ENCODE measurements around the gene AMMECR1L.
"Not testable (repeated sequence)": the region's sequence is repeated elsewhere in the genome, so short reads cannot be mapped to it uniquely, and the experiment has no call there.

Gene AMMECR1L

DNA sequence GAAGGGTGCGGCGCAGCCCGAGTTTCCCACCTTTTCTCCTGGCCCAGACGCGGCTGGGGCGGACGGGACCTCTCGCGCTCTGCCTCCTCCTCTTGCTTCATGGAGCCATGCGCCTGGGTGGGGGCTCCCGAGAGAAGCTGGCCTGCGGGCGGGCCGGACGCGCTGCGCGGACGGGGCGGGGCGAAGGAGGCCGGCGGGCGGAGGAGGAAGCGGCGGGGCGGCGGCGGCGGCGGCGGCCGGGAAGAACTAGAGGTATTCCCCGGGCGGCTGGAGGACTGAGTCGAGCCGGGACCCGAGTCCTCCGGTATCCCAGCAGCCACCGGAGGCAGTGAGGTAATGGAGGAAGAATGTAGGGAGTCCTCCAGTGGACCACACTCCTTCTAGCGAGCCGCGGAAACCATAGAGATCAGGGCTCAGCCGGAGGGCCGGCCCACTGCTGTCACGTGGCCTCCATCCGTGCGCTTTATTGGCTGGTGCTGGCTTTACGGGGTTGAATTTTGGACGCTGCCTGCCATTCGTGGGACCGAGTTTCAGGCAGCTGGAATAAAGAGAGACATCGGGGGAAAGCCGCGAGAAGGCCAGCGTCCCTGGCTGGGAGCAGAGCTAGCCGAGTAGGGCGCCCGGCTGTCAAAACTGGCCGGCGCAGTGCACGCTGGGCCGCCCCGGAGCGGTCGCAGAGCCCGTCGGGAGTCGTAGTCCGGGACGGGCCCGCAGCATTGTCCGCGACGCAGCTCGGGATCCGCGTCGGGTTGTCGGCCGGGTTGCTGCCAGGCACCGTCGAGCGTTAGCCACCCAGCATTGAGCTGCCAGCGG, at the start of gene AMMECR1L:
Gene AMMECR1L (minus strand): TSS at position 177 of the 813 bp plus-strand sequence. CDS start 11,722 bp downstream, outside the sequence.
- peak within 1 kb of the TSS; percentile 17 to 78 (median 62) for H3K9ac ChIP-seq (ENCODE audit: low read length in 5 of 5)
- H3K27me3 ChIP-seq (ENCODE audit: control insufficient read depth in 5 of 5, insufficient read depth in 4 of 5, low read length in 5 of 5); H3K9me3 ChIP-seq (ENCODE audit: control insufficient read depth in 5 of 5, low read length in 5 of 5): not testable (repeated sequence)
- peak within 1 kb of the TSS; percentile 62 to 89 (median 71) for H3K4me3 ChIP-seq (ENCODE audit: low read depth in 1 of 5, low read length in 5 of 5)
- peaks cover 7 to 13% (median 9%) of the 10 kb centered on the region in 5 donors for H3K36me3 ChIP-seq (ENCODE audit: control insufficient read depth in 5 of 5, insufficient read depth in 5 of 5, low read length in 5 of 5)
- peaks cover 4 to 37% (median 29%) of the 10 kb centered on the region in 5 donors for H3K4me1 ChIP-seq (ENCODE audit: control insufficient read depth in 5 of 5, insufficient read depth in 5 of 5, low read length in 5 of 5)
- H3K27ac ChIP-seq (ENCODE audit: low read depth, low read length): peak within 1 kb of the TSS; percentile 77

DNA sequence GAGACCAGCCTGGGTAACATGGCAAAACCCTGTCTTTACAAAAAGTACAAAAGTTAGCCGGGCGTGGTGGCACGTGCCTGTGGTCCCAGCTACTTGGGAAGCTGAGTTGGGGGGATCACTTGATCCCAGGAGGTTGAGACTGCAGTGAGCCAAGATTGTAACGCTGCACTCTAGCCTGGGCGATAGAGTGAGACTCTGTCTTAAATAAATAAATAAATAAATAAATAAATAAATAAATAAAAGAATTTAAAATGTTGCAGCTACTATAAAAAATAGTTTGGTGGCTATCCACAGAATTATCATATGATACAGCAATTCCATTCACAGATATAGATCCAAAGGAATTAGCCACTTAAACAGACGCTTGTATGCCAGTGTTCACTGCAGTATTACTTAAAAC, 49.6 kb upstream of the AMMECR1L start:
- H3K4me1 ChIP-seq (ENCODE audit: control insufficient read depth in 5 of 5, insufficient read depth in 5 of 5, low read length in 5 of 5): no peaks in the 10 kb centered on the region
- peaks cover 0 to 1% (median 0%) of the 10 kb centered on the region in 5 donors for H3K36me3 ChIP-seq (ENCODE audit: control insufficient read depth in 5 of 5, insufficient read depth in 5 of 5, low read length in 5 of 5)
- no peak overlapping the region for H3K4me3 ChIP-seq (ENCODE audit: low read depth in 1 of 5, low read length in 5 of 5)
- no peaks in the 10 kb centered on the region for H3K27me3 ChIP-seq (ENCODE audit: control insufficient read depth in 5 of 5, insufficient read depth in 4 of 5, low read length in 5 of 5)
- H3K9ac ChIP-seq (ENCODE audit: low read length in 5 of 5): no peak overlapping the region
- H3K27ac ChIP-seq (ENCODE audit: low read depth, low read length): no peak overlapping the region
- H3K9me3 ChIP-seq (ENCODE audit: control insufficient read depth in 5 of 5, low read length in 5 of 5): no peaks in the 10 kb centered on the region

DNA sequence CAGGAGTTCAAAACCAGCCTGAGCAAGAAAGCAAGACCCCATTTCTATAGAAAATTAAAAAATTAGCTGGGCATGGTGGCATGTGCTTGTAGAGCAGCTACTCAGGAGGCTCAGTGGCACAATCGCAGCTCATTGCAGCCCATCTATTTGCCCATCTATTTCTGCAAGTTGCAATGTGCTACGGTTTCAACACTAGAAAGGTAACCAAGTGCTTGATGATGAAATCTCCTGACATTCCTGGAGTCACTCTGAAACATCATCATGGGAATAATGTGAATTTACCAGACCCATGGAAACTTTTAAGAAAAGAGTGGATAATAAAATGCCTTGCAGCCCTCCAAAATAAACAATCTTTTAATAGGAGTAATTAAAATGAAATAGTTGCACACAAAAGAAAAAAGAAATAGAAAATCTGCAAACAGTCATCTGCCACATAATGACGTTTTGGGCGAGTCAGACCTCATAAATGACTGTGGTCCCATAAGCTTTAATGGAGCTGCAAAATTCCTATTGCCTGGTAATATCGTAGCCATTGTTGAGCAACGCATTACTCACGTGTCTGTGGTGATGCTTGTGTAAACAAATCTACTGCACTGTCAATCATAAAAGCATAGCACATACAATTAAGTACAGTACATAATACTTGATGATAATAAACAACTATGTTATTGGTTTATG, 46.6 kb upstream of the AMMECR1L start:
- Histone ChIP-seq H3K9me3 (ENCODE audit: control insufficient read depth in 5 of 5, low read length in 5 of 5) (no peaks in the 10 kb centered on the region), H3K4me3 (ENCODE audit: low read depth in 1 of 5, low read length in 5 of 5) (no peak overlapping the region), H3K36me3 (ENCODE audit: control insufficient read depth in 5 of 5, insufficient read depth in 5 of 5, low read length in 5 of 5) (no peaks in the 10 kb centered on the region), H3K27ac (ENCODE audit: low read depth, low read length) (no peak overlapping the region), H3K27me3 (ENCODE audit: control insufficient read depth in 5 of 5, insufficient read depth in 4 of 5, low read length in 5 of 5) (no peaks in the 10 kb centered on the region), H3K4me1 (ENCODE audit: control insufficient read depth in 5 of 5, insufficient read depth in 5 of 5, low read length in 5 of 5) (no peaks in the 10 kb centered on the region), H3K9ac (ENCODE audit: low read length in 5 of 5) (no peak overlapping the region)

DNA sequence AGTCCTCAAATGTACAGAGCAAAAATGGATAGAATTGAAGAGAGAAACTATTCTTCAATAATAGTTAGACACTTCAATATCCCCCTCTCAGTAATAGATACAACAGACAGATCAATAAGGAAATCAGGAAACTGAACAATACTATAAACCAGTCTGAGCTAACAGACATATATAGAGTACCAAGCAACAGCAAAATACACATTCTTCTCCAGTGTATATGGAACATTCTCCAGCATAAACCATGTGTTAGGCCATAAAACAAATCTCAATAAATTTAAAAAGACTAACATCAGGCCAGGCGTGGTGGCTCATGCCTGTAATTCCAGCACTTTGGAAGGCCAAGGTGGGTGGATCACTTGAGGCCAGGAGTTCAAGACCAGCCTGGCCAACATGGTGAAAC, 43.7 kb upstream of the AMMECR1L start:
- peaks cover 0 to 5% (median 0%) of the 10 kb centered on the region in 5 donors for H3K27me3 ChIP-seq (ENCODE audit: control insufficient read depth in 5 of 5, insufficient read depth in 4 of 5, low read length in 5 of 5)
- H3K36me3 ChIP-seq (ENCODE audit: control insufficient read depth in 5 of 5, insufficient read depth in 5 of 5, low read length in 5 of 5): no peaks in the 10 kb centered on the region
- H3K4me1 ChIP-seq (ENCODE audit: control insufficient read depth in 5 of 5, insufficient read depth in 5 of 5, low read length in 5 of 5): no peaks in the 10 kb centered on the region
- H3K9me3 ChIP-seq (ENCODE audit: control insufficient read depth in 5 of 5, low read length in 5 of 5): no peaks in the 10 kb centered on the region
- H3K27ac ChIP-seq (ENCODE audit: low read depth, low read length): no peak overlapping the region
- no peak overlapping the region for H3K9ac ChIP-seq (ENCODE audit: low read length in 5 of 5)
- H3K4me3 ChIP-seq (ENCODE audit: low read depth in 1 of 5, low read length in 5 of 5): no peak overlapping the region

DNA sequence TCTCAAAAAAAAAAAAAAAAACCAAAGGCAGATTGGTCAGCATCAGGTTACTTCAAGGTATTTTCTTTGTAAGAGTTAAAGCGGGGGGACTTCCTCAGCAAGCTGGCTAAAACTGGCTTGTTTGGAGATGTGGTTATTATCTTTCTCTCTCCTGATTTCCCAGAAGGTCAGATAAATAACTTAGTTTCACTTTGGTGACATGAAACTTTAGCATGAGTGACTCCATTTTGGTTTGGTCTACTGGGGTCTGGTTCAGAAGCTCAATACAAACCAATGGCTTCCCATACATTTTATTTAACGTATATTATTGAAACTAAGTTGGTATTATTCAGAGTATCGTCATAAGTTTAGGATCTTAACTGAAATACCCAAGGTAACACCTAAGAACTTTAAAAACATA, 41.6 kb upstream of the AMMECR1L start:
- Histone ChIP-seq H3K4me1 (ENCODE audit: control insufficient read depth in 5 of 5, insufficient read depth in 5 of 5, low read length in 5 of 5) (no peaks in the 10 kb centered on the region), H3K9ac (ENCODE audit: low read length in 5 of 5) (no peak overlapping the region), H3K27ac (ENCODE audit: low read depth, low read length) (no peak overlapping the region), H3K4me3 (ENCODE audit: low read depth in 1 of 5, low read length in 5 of 5) (no peak overlapping the region), H3K9me3 (ENCODE audit: control insufficient read depth in 5 of 5, low read length in 5 of 5) (no peaks in the 10 kb centered on the region), H3K36me3 (ENCODE audit: control insufficient read depth in 5 of 5, insufficient read depth in 5 of 5, low read length in 5 of 5) (no peaks in the 10 kb centered on the region), H3K27me3 (ENCODE audit: control insufficient read depth in 5 of 5, insufficient read depth in 4 of 5, low read length in 5 of 5) (peaks cover 0 to 5% (median 0%) of the 10 kb centered on the region in 5 donors)

DNA sequence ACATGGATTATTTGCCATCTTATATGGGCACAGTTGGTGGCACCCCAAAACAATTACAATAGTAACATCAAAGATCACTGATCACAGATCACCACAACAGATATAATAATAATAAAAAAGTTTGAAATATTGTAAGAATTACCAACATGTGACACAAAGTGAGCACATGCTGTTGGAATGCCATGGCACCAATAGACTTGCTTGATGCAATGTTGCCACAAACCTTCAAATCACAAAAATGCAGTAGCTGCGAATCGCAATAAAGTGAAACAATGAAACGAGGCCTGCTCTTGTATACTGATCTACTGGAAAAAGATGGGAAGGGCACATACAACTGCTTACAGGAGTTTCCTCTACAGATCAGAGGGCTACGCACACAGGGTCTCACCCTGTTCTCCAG, 32.2 kb upstream of the AMMECR1L start:
- Histone ChIP-seq H3K4me1 (ENCODE audit: control insufficient read depth in 5 of 5, insufficient read depth in 5 of 5, low read length in 5 of 5) (no peaks in the 10 kb centered on the region), H3K9ac (ENCODE audit: low read length in 5 of 5) (no peak overlapping the region)

DNA sequence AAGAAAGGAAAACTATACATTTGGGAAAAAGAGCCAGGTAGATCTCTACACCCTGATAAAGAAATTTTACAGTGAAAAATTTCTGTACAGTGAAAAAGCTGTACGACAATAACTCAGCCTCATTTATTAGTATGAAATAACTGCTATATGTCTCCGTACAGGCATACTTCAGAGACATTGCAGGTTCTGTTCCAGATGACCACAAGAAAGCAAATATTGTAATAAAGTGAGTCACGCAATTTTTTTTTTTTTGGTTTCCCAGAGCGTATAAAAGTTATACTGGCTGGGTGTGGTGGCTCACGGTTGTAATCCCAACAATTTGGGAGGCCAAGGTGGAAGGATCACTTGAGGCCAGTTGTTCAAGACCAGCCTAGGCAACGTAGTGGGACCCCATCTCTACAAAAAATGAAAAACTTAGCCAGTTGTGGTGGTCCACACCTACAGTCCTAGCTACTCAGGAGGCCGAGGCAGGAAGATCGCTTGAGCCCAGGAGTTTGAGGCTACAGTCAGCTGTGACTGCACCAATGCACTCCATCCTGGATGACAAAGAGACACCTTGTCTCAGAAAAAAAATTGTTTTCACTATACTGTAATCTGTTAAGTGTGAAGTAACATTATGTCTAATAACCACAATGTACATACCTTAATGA, 28.2 kb upstream of the AMMECR1L start:
- Histone ChIP-seq H3K4me1 (ENCODE audit: control insufficient read depth in 5 of 5, insufficient read depth in 5 of 5, low read length in 5 of 5) (no peaks in the 10 kb centered on the region), H3K9ac (ENCODE audit: low read length in 5 of 5) (no peak overlapping the region), H3K27me3 (ENCODE audit: control insufficient read depth in 5 of 5, insufficient read depth in 4 of 5, low read length in 5 of 5) (peaks cover 0 to 3% (median 0%) of the 10 kb centered on the region in 5 donors), H3K27ac (ENCODE audit: low read depth, low read length) (no peak overlapping the region), H3K9me3 (ENCODE audit: control insufficient read depth in 5 of 5, low read length in 5 of 5) (peaks cover 0 to 4% (median 3%) of the 10 kb centered on the region in 5 donors), H3K36me3 (ENCODE audit: control insufficient read depth in 5 of 5, insufficient read depth in 5 of 5, low read length in 5 of 5) (no peaks in the 10 kb centered on the region), H3K4me3 (ENCODE audit: low read depth in 1 of 5, low read length in 5 of 5) (no peak overlapping the region)

More for the DNA sequence above, 32.2 kb upstream of the AMMECR1L start:
- H3K4me3 ChIP-seq (ENCODE audit: low read depth in 1 of 5, low read length in 5 of 5): no peak overlapping the region
- H3K27me3 ChIP-seq (ENCODE audit: control insufficient read depth in 5 of 5, insufficient read depth in 4 of 5, low read length in 5 of 5): no peaks in the 10 kb centered on the region
- H3K27ac ChIP-seq (ENCODE audit: low read depth, low read length): no peak overlapping the region
- H3K9me3 ChIP-seq (ENCODE audit: control insufficient read depth in 5 of 5, low read length in 5 of 5): peaks cover 0 to 4% (median 3%) of the 10 kb centered on the region in 5 donors
- no peaks in the 10 kb centered on the region for H3K36me3 ChIP-seq (ENCODE audit: control insufficient read depth in 5 of 5, insufficient read depth in 5 of 5, low read length in 5 of 5)

DNA sequence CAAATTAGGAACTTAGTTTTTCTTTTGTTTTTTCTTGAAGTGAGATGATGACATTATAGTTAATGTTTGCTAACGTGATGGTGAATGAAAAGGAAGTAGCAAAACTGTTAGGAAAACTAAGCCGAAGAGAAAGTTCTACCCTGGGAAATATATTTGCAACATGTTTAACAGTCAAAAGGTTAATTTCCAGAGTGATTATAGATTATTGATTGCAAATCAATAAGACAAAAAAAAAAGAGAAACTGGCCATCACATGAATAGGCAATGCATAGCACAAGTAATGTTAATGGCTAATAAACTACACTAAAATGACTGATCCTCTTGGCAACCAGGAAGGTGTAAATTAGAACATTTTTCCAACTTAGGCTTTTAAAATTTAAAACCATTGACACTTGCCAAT, 26.0 kb upstream of the AMMECR1L start:
- Histone ChIP-seq H3K4me1 (ENCODE audit: control insufficient read depth in 5 of 5, insufficient read depth in 5 of 5, low read length in 5 of 5) (no peaks in the 10 kb centered on the region), H3K36me3 (ENCODE audit: control insufficient read depth in 5 of 5, insufficient read depth in 5 of 5, low read length in 5 of 5) (no peaks in the 10 kb centered on the region), H3K9me3 (ENCODE audit: control insufficient read depth in 5 of 5, low read length in 5 of 5) (peaks cover 0 to 2% (median 0%) of the 10 kb centered on the region in 5 donors), H3K27me3 (ENCODE audit: control insufficient read depth in 5 of 5, insufficient read depth in 4 of 5, low read length in 5 of 5) (peaks cover 0 to 5% (median 0%) of the 10 kb centered on the region in 5 donors), H3K27ac (ENCODE audit: low read depth, low read length) (no peak overlapping the region), H3K4me3 (ENCODE audit: low read depth in 1 of 5, low read length in 5 of 5) (no peak overlapping the region), H3K9ac (ENCODE audit: low read length in 5 of 5) (no peak overlapping the region)

DNA sequence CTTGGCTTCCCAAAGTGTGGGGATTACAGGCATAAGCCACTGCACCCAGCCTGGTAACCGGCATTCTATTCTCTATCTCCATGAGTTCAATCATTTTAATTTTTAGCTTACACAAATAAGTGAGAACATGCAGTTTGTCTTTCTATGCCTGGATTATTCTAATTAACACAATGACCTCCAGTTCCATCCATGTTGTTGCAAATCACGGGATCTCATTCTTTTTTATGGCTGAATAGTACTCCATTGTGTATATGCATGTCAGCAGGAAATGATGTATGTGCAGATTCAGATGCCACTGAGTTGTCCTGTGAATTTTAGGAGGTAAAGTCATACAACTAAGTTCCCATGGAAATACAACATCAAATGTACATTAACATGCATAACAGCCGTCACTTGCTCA, 24.7 kb upstream of the AMMECR1L start:
- Histone ChIP-seq H3K9ac (ENCODE audit: low read length in 5 of 5) (no peak overlapping the region), H3K4me3 (ENCODE audit: low read depth in 1 of 5, low read length in 5 of 5) (no peak overlapping the region), H3K4me1 (ENCODE audit: control insufficient read depth in 5 of 5, insufficient read depth in 5 of 5, low read length in 5 of 5) (no peaks in the 10 kb centered on the region), H3K27me3 (ENCODE audit: control insufficient read depth in 5 of 5, insufficient read depth in 4 of 5, low read length in 5 of 5) (peaks cover 4 to 12% (median 8%) of the 10 kb centered on the region in 5 donors), H3K9me3 (ENCODE audit: control insufficient read depth in 5 of 5, low read length in 5 of 5) (no peaks in the 10 kb centered on the region), H3K36me3 (ENCODE audit: control insufficient read depth in 5 of 5, insufficient read depth in 5 of 5, low read length in 5 of 5) (no peaks in the 10 kb centered on the region), H3K27ac (ENCODE audit: low read depth, low read length) (no peak overlapping the region)

DNA sequence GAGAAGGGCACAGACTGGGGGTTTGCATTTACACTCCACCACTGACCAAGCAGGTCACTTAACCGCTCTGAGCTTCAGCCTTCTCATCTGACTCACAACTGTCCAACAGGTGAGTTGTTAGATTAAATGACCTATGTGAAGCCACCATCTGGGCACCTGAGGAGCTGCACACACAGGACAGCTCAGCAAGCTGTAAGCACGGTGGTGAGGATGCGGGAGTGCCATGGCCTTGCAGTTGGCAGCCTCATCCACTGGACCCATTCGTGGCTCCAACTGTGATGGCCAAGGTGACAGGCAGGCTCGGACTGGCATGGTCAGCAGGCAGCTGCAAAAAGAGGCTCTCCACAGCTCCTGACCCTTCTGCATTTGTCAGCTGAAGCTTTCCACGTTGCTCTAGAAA, 23.3 kb upstream of the AMMECR1L start:
- Histone ChIP-seq H3K4me1 (ENCODE audit: control insufficient read depth in 5 of 5, insufficient read depth in 5 of 5, low read length in 5 of 5) (no peaks in the 10 kb centered on the region), H3K4me3 (ENCODE audit: low read depth in 1 of 5, low read length in 5 of 5) (no peak overlapping the region), H3K9me3 (ENCODE audit: control insufficient read depth in 5 of 5, low read length in 5 of 5) (no peaks in the 10 kb centered on the region), H3K36me3 (ENCODE audit: control insufficient read depth in 5 of 5, insufficient read depth in 5 of 5, low read length in 5 of 5) (no peaks in the 10 kb centered on the region), H3K27me3 (ENCODE audit: control insufficient read depth in 5 of 5, insufficient read depth in 4 of 5, low read length in 5 of 5) (peaks cover 4 to 14% (median 8%) of the 10 kb centered on the region in 5 donors), H3K27ac (ENCODE audit: low read depth, low read length) (no peak overlapping the region), H3K9ac (ENCODE audit: low read length in 5 of 5) (no peak overlapping the region)

Measured in subcutaneous abdominal adipose tissue (tissue), 5 donors.